Measurements from ENCODE around the gene SMIM7. TPM values are rescaled to one million over a fixed set of nuclear protein-coding genes. Genes with fewer than 3 reads are reported as not detected.
A peak's percentile ranks its signal among the peaks of the same experiment; 100 is the strongest.

The SMIM7 gene
- total and polyA plus RNA-seq, 2 of the 13 experiments (the other 11 are each of a cell fraction or from before 2014, with no cell fraction given): 55.7 to 74.9 TPM

GRCh38 chr19:16660763-16661479, 977 bp upstream of the SMIM7 start, which contains the start of gene TMEM38A (continued):
- no peak for TF ChIP-seq ZNF687 (CRISPR knock-in tag; IDR thresholded peaks at IDR 0.05)
- TF ChIP-seq AGO1 (IDR thresholded peaks at IDR 0.05; ENCODE audit: low read depth, low read length, poor library complexity, severe bottlenecking): no peak
- no peak for TF ChIP-seq SPEN (CRISPR knock-in tag; IDR thresholded peaks at IDR 0.05; ENCODE audit: low read depth)
- TF ChIP-seq PRDM4 (CRISPR knock-in tag; IDR thresholded peaks at IDR 0.05; ENCODE audit: borderline replicate concordance): no peak
- no peak for TF ChIP-seq ZNF550 (CRISPR knock-in tag; IDR thresholded peaks at IDR 0.05; ENCODE audit: borderline replicate concordance)
- no peak for TF ChIP-seq ATF3 (CRISPR knock-in tag; IDR thresholded peaks at IDR 0.05)
- TF ChIP-seq IRF9 (CRISPR knock-in tag; IDR thresholded peaks at IDR 0.05; ENCODE audit: borderline replicate concordance): peak; percentile 20; the same call in 1 of the 2 replicates
- TF ChIP-seq ZNF776 (CRISPR knock-in tag; IDR thresholded peaks at IDR 0.05): peak; percentile 78
- TF ChIP-seq CAMTA2 (CRISPR knock-in tag; IDR thresholded peaks at IDR 0.05; ENCODE audit: borderline replicate concordance): no peak
- peak in 1 of 2 experiments; percentile 88; a peak in 2 of 4 replicates for TF ChIP-seq POLR2A (IDR thresholded peaks at IDR 0.05; ENCODE audit: insufficient read depth in 1 of 2, low read depth in 2 of 2, low read length in 2 of 2)
- TF ChIP-seq MED8 (CRISPR knock-in tag; IDR thresholded peaks at IDR 0.05; ENCODE audit: insufficient replicate concordance): peak; percentile 16
- TF ChIP-seq ZC3H13 (CRISPR knock-in tag; IDR thresholded peaks at IDR 0.05): 0 out of 2 replicates have a peak, but pooled peaks have one; percentile 24
- no peak for TF ChIP-seq STAT6 (CRISPR knock-in tag; IDR thresholded peaks at IDR 0.05; ENCODE audit: borderline replicate concordance)
- TF ChIP-seq EHMT2 (IDR thresholded peaks at IDR 0.05; ENCODE audit: borderline replicate concordance, low read depth, low read length): no peak
- TF ChIP-seq ZNF580 (CRISPR knock-in tag; IDR thresholded peaks at IDR 0.05; ENCODE audit: borderline replicate concordance, low read depth): no peak
- TF ChIP-seq SAFB2 (CRISPR knock-in tag; IDR thresholded peaks at IDR 0.05; ENCODE audit: borderline replicate concordance, low read depth): peak; percentile 19; the same call in 1 of the 2 replicates
